Endothelial cell (in vitro differentiated cells): ENCODE measurements around the gene ZSCAN5A. TPM values are rescaled to one million over a fixed set of nuclear protein-coding genes. Genes with fewer than 3 reads are reported as not detected.

Experiments used
- DNase-seq: peaks from one replicate; pipeline ENCODE4 v3.0.0; 2021; ENCODE audit warnings: low spot score
- H3K27ac Mint-ChIP-seq: one replicate; pipeline ENCODE4 v1.8.0; 2021; ENCODE audit warnings: mixed read lengths, inconsistent platforms; ENCODE audit not compliant: unreplicated experiment
- H3K27me3 Mint-ChIP-seq: one replicate; pipeline ENCODE4 v1.8.0; 2021; ENCODE audit warnings: mild to moderate bottlenecking, moderate library complexity, mixed read lengths, inconsistent platforms; ENCODE audit not compliant: unreplicated experiment
- H3K36me3 Mint-ChIP-seq: one replicate; pipeline ENCODE4 v1.8.0; 2021; ENCODE audit warnings: mild to moderate bottlenecking, low read depth, mixed read lengths, inconsistent platforms; ENCODE audit not compliant: unreplicated experiment
- H3K4me1 Mint-ChIP-seq: one replicate; pipeline ENCODE4 v1.8.0; 2021; ENCODE audit warnings: mild to moderate bottlenecking, mixed read lengths, inconsistent platforms; ENCODE audit not compliant: unreplicated experiment
- H3K4me3 Mint-ChIP-seq: one replicate; pipeline ENCODE4 v1.8.0; 2021; ENCODE audit warnings: mild to moderate bottlenecking, mixed read lengths, inconsistent platforms; ENCODE audit not compliant: unreplicated experiment
- H3K9me3 Mint-ChIP-seq: one replicate; pipeline ENCODE4 v1.8.0; 2021; ENCODE audit warnings: mixed read lengths, inconsistent platforms; ENCODE audit not compliant: unreplicated experiment
- CTCF ChIP-seq: fragments of 200-600 bp; sonication (generic); IDR thresholded peaks from one replicate; pipeline ENCODE4 v1.5.0; 2021; ENCODE audit warnings: antibody characterized with exemption; ENCODE audit not compliant: unreplicated experiment
- total RNA-seq: library from RNA; stranded (reverse); fragmentation: NEBNext Ultra II Directional; extraction: Animal tissue kit (Norgen Biotek cat#: 25700); gene quantifications from one replicate; pipeline ENCODE4 v1.2.1, GENCODE V29; 2021; ENCODE audit not compliant: unreplicated experiment

The ZSCAN5A gene
- total RNA-seq, 1 donor from 2014 or later: 10.4 TPM

GRCh38 chr19:56284746-56285145 is 29.9 kb downstream of the ZSCAN5A start:
- no peaks in the 10 kb centered on the region for H3K4me1 Mint-ChIP-seq
- H3K27me3 Mint-ChIP-seq: peaks cover 3% of the 10 kb centered on the region
- no peak for DNase-seq
- no peaks in the 10 kb centered on the region for H3K9me3 Mint-ChIP-seq
- H3K36me3 Mint-ChIP-seq: peaks cover 20% of the 10 kb centered on the region
- no peak for TF ChIP-seq CTCF
- no peak overlapping the region for H3K27ac Mint-ChIP-seq
- no peak overlapping the region for H3K4me3 Mint-ChIP-seq

- no peak overlapping the region for H3K27ac Mint-ChIP-seq
Measured at GRCh38 chr19:56282809-56283208, 31.8 kb downstream of the ZSCAN5A start.

GRCh38 chr19:56273563-56274117 is 41.0 kb downstream of the ZSCAN5A start:
- no peak for TF ChIP-seq CTCF
- Mint-ChIP-seq H3K4me3 (no peak overlapping the region), H3K27me3 (no peaks in the 10 kb centered on the region), H3K27ac (peak overlapping the region; percentile 82), H3K36me3 (peaks cover 8% of the 10 kb centered on the region), H3K4me1 (peaks cover 11% of the 10 kb centered on the region), H3K9me3 (no peaks in the 10 kb centered on the region)
- DNase-seq: no peak

More at GRCh38 chr19:56282809-56283208, 31.8 kb downstream of the ZSCAN5A start:
- Mint-ChIP-seq H3K4me3 (no peak overlapping the region), H3K9me3 (no peaks in the 10 kb centered on the region), H3K36me3 (peaks cover 12% of the 10 kb centered on the region), H3K4me1 (no peaks in the 10 kb centered on the region), H3K27me3 (no peaks in the 10 kb centered on the region)
- DNase-seq: no peak
- no peak for TF ChIP-seq CTCF

DNA sequence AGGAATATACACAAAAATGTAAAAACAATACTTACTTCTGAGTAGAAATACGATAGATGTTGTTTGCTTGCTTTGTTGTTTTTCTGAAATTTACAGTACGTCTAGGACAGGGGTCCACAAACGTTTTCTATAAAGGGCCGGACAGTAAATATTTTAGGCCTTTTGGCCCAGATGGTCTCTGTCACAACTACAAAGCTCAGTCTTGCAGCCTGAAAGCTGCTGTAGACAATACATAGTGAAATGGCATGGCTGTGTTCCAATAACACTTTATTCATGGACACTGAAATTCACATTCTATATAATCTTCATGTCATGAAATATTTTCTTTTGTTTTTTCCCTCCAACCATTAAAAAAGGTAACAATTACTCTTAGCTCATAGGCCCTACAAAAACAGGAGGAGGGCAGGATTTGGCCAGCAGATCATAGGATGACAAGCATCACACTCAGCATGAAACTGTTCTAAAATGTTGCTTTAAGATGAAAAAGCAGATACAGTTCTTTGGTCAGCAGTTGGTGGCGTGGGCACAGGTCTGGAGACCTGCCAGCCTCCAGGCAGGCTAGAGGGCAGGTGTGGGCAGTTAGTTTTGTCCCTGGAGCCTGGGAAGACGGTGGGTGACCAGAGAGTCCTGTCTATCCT is 42.4 kb downstream of the ZSCAN5A start, which contains the start of gene EDDM13:
Gene EDDM13, plus strand, starts transcription at position 588 of the 638 bp plus-strand sequence. CDS start 87 bp downstream, outside the sequence.
- TF ChIP-seq CTCF: no peak
- Mint-ChIP-seq H3K27me3 (no peaks in the 10 kb centered on the region), H3K4me1 (peaks cover 11% of the 10 kb centered on the region), H3K4me3 (peak within 1 kb of the TSS; percentile 11), H3K27ac (peak within 1 kb of the TSS; percentile 82), H3K9me3 (no peaks in the 10 kb centered on the region), H3K36me3 (peaks cover 8% of the 10 kb centered on the region)
- DNase-seq: no peak

GRCh38 chr19:56271151-56271550 is 43.5 kb downstream of the ZSCAN5A start:
- Mint-ChIP-seq H3K36me3 (peaks cover 4% of the 10 kb centered on the region), H3K4me1 (peaks cover 11% of the 10 kb centered on the region), H3K9me3 (no peaks in the 10 kb centered on the region), H3K27ac (no peak overlapping the region), H3K27me3 (peaks cover 2% of the 10 kb centered on the region), H3K4me3 (no peak overlapping the region)
- DNase-seq: no peak
- no peak for TF ChIP-seq CTCF
